ENCODE measurements around the gene RASGRF1.

RASGRF1 gene

DNA sequence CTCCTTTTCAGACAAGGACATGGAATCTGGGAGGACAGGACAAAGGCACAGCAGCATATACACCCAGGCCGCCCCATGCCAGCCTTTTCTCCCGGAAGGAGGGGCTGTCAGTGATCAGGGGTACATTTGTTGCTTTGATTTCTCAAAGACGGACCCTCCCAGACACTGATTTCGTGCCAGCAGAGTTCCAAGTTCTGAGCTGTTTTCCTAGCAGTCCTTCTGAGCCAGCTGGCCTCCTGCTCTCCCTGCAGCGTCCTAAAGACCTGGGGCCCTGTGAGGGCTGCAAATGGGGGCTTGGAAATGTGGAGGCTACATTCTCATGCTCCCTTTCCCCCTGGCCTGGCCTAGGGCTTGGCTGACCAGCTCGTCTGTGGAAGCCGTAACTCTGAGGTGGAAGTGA, 168.1 kb downstream of the RASGRF1 start:
- in situ Hi-C loops (cut with HindIII; ENCODE audit: low sequenced_read_pairs): no loop called here

DNA sequence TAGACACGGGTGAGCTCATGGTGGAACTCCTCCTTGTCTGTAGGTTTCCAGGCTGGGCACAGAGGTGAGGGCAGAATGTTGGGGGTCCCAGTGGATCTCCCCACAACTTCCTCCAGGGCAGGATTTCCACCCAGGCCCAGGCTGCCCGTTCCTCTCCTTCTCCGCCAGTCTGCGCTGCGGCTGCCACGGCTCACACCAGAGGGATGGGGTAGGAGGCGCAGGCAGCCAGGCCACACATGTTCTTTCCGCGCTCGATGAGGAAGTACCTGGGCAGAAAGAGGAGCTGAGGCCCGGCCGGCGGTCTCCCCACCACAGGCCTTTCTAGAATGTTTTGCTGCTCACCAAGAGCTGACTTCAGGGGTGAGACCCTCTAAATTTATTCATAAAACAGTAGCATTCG, 168.6 kb downstream of the RASGRF1 start:
- in situ Hi-C loops (cut with HindIII; ENCODE audit: low sequenced_read_pairs): no loop called here

DNA sequence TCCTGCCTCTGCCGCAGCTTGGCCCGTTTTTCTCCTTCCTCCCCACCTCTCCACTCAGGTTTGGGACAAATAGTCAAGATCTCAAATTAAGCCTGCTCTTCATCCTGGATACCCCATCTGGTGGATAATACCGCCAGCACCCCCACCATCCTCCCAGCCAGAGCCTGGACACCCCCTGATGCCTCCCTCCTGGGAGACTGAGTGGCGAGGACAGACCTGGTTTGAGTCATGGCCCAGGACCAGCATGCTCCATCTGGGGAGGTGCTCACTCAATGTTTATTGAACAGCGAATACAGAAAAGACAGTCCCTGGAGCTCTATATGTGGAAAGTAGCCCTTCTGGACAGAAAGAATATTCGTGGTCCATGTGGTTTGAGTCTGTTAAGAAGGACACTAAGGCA, 169.1 kb downstream of the RASGRF1 start:
- in situ Hi-C loops (cut with HindIII; ENCODE audit: low sequenced_read_pairs): no loop called here

GRCh38 chr15:78917888-78918287, 172.7 kb downstream of the RASGRF1 start:
- in situ Hi-C loops (cut with HindIII; ENCODE audit: low sequenced_read_pairs): no loop called here

DNA sequence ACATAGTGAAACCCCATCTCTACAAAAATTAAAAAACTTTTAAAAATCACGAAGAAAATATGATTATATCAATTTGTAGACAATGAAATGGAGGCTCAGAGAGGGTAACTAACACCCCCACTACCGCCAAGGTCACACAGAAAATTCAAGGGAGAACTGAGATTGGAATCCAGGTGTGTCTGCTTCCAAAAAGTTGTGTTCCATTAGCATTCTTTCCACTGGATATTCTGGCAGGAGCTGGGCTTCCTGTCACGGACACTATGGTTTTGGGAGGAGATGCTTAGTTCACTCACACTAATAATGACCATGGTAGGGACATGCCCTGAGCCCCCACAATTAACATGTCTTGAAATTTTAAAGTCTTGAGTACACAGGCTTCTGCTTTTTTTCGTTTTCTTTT, 174.5 kb downstream of the RASGRF1 start:
- in situ Hi-C loops (cut with HindIII; ENCODE audit: low sequenced_read_pairs): no loop called here

- in situ Hi-C loops (cut with HindIII; ENCODE audit: low sequenced_read_pairs): no loop called here
Observed at GRCh38 chr15:78915341-78916087, 175.1 kb downstream of the RASGRF1 start.

DNA sequence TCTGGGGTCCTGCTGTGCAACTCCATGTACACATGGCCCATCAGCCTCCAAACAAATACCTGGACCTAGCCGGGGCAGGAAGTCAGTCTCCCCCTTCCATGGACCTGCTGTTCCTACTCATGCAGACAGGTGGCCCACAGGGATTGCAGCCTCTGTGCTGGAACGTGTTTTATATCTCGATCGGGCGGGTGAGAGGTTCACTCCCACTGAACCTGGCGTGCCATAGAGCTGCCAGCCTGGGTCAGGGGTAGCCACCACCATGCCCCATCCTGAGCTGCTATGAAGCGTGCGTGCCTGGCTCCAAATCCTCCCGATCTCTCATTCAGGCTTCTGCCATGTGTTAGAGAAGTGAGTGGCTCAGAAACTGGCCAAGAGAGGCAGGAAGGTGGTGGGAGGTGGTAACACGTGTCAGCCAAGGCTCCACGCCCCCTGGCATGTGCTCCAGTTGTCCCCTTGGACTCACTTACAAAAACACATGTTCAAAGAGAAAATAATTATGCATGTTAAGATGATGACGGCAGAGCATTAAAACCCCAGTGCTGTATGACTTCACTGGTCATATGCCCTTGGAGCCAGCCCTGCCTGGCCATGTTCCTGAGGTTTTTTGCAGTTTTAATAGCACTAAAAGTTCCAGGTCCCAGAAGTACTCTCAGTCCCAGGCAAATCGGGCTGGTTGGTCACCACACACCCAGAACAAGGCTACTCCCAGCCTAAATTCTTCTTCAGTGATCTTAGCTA, 176.4 kb downstream of the RASGRF1 start:
- in situ Hi-C loops (cut with HindIII; ENCODE audit: low sequenced_read_pairs): no loop called here

- in situ Hi-C loops (cut with HindIII; ENCODE audit: low sequenced_read_pairs): no loop called here
Observed at GRCh38 chr15:78913012-78913411, 177.6 kb downstream of the RASGRF1 start.

GRCh38 chr15:78912316-78912715, 178.3 kb downstream of the RASGRF1 start:
- in situ Hi-C loops (cut with HindIII; ENCODE audit: low sequenced_read_pairs): no loop called here

- in situ Hi-C loops (cut with HindIII; ENCODE audit: low sequenced_read_pairs): no loop called here
Observed at GRCh38 chr15:78910271-78910670, 180.3 kb downstream of the RASGRF1 start.

Data from DLD1 (cell line).